Ascending aorta (tissue), 2 donors: ENCODE measurements around the gene CUL2. TPM values are rescaled to one million over a fixed set of nuclear protein-coding genes. Genes with fewer than 3 reads are reported as not detected.

ENCODE experiments used
- DNase-seq, 2 donors: peaks; one replicate each; pipeline ENCODE4 v3.0.0-alpha.2; 2019; ENCODE audit warnings: low spot score in 2 of 2
- H3K27ac ChIP-seq, 2 donors: fragments of 200-600 bp; sonication (generic); one replicate each; pipeline ENCODE4 v1.5.1; 2016 to 2017; ENCODE audit warnings: mild to moderate bottlenecking in 1 of 2
- H3K27me3 ChIP-seq: fragments of 200-600 bp; sonication (generic); one replicate; pipeline ENCODE4 v1.5.1; 2017
- H3K36me3 ChIP-seq, 2 donors: fragments of 200-600 bp; sonication (generic); one replicate each; pipeline ENCODE4 v1.5.1; 2016
- H3K4me1 ChIP-seq, 2 donors: fragments of 200-600 bp; sonication (generic); one replicate each; pipeline ENCODE4 v1.5.1; 2016 to 2017; ENCODE audit warnings: mild to moderate bottlenecking in 1 of 2
- H3K4me3 ChIP-seq, 2 donors: fragments of 200-600 bp; sonication (generic); one replicate each; pipeline ENCODE4 v1.5.1; 2016 to 2017; ENCODE audit warnings: mild to moderate bottlenecking in 1 of 2
- H3K9me3 ChIP-seq, 2 donors: fragments of 200-600 bp; sonication (generic); one replicate each; pipeline ENCODE4 v1.5.1; 2016
- intact Hi-C: fragments of 100-400 bp; cut with DNase I; formaldehyde crosslinking; loops from one replicate; pipeline ENCODE4 v1.15.1; 2023
- total RNA-seq: library from RNA; depleted of rRNA; stranded (reverse); fragments of >200 nt; gene quantifications from one replicate; pipeline ENCODE4 v1.1.0, GENCODE V29; 2016
- TF ChIP-seq, protein P1 (sequence below), 3 experiments: fragments of 200-600 bp in 2 of 3; fragments of 450-650 bp in 1 of 3; sonication (generic) in 2 of 3; IDR thresholded peaks; one replicate each; pipeline ENCODE4 v1.5.1; 2016 to 2019; ENCODE audit warnings: antibody characterized with exemption in 3 of 3, mild to moderate bottlenecking in 1 of 3, moderate library complexity in 1 of 3

CUL2 gene
- total RNA-seq, 1 donor from 2014 or later, result 9.7 TPM

- Histone ChIP-seq H3K27ac (no peak overlapping the region), H3K36me3 (peaks cover 15 to 50% of the 10 kb centered on the region in 2 donors), H3K9me3 (no peaks in the 10 kb centered on the region), H3K4me1 (no peaks in the 10 kb centered on the region), H3K4me3 (no peak overlapping the region), H3K27me3 (no peaks in the 10 kb centered on the region)
- intact Hi-C loops, result no loop called here
- TF ChIP-seq, protein P1, sequence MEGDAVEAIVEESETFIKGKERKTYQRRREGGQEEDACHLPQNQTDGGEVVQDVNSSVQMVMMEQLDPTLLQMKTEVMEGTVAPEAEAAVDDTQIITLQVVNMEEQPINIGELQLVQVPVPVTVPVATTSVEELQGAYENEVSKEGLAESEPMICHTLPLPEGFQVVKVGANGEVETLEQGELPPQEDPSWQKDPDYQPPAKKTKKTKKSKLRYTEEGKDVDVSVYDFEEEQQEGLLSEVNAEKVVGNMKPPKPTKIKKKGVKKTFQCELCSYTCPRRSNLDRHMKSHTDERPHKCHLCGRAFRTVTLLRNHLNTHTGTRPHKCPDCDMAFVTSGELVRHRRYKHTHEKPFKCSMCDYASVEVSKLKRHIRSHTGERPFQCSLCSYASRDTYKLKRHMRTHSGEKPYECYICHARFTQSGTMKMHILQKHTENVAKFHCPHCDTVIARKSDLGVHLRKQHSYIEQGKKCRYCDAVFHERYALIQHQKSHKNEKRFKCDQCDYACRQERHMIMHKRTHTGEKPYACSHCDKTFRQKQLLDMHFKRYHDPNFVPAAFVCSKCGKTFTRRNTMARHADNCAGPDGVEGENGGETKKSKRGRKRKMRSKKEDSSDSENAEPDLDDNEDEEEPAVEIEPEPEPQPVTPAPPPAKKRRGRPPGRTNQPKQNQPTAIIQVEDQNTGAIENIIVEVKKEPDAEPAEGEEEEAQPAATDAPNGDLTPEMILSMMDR (IDR thresholded peaks at IDR 0.05), result no peak
- DNase-seq, result no peak
Observed at GRCh38 chr10:35043796-35044344, 46.3 kb downstream of the CUL2 start.

DNA sequence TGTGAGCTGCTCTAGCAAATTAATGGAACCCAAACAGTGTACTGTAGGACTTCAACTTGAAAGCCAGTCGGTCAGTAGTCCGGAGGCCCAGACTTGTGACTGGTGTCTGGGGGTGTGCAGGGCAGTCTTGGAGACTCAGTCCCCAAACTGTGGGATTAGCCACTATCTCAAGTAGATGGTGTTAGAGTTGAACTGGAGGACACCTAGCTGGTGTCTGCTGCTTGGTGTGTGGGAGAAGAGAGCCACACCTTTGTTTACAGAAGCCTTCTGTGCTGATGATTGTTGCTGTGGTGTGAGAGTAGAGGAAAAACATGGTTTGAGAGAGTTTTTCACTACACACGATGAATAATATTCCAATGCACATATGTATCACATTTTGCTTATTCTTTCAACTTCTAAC lies 47.4 kb downstream of the CUL2 start:
- no peak overlapping the region for H3K4me3 ChIP-seq
- H3K36me3 ChIP-seq, result peaks cover 18 to 48% of the 10 kb centered on the region in 2 donors
- intact Hi-C loops, result no loop called here
- no peaks in the 10 kb centered on the region for H3K4me1 ChIP-seq
- TF ChIP-seq, protein P1 (IDR thresholded peaks at IDR 0.05), result no peak
- no peaks in the 10 kb centered on the region for H3K27me3 ChIP-seq
- no peak overlapping the region for H3K27ac ChIP-seq
- no peaks in the 10 kb centered on the region for H3K9me3 ChIP-seq
- no peak for DNase-seq

DNA sequence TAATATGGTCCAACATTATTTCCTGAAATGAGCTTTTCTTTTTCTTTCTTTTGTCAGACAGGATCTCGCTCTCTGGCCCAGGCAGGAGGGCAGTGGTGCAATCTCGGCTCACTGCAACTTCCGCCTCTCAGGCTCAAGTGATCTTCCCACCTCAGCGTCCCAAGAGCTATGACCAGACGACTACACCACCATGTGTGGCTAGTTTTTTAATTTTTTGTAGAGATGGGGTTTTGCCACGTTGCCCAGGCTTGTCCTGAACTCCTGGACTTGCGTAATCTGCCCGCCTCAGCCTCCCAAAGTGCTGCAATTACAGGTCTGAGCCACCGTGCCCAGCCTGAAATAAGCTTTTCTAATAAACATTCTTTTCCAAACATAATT lies 48.6 kb downstream of the CUL2 start:
- Histone ChIP-seq H3K4me3 (no peak overlapping the region), H3K9me3 (no peaks in the 10 kb centered on the region), H3K27me3 (no peaks in the 10 kb centered on the region), H3K36me3 (peaks cover 30 to 51% of the 10 kb centered on the region in 2 donors), H3K4me1 (no peaks in the 10 kb centered on the region), H3K27ac (no peak overlapping the region)
- intact Hi-C loops, result no loop called here
- TF ChIP-seq, protein P1 (IDR thresholded peaks at IDR 0.05), result no peak
- no peak for DNase-seq

GRCh38 chr10:35040760-35041501 lies 49.2 kb downstream of the CUL2 start:
- Histone ChIP-seq H3K4me1 (no peaks in the 10 kb centered on the region), H3K27me3 (no peaks in the 10 kb centered on the region), H3K27ac (no peak overlapping the region), H3K36me3 (peaks cover 33 to 53% of the 10 kb centered on the region in 2 donors), H3K4me3 (no peak overlapping the region), H3K9me3 (no peaks in the 10 kb centered on the region)
- intact Hi-C loops, result no loop called here
- no peak for DNase-seq
- TF ChIP-seq, protein P1 (IDR thresholded peaks at IDR 0.05), result no peak

DNA sequence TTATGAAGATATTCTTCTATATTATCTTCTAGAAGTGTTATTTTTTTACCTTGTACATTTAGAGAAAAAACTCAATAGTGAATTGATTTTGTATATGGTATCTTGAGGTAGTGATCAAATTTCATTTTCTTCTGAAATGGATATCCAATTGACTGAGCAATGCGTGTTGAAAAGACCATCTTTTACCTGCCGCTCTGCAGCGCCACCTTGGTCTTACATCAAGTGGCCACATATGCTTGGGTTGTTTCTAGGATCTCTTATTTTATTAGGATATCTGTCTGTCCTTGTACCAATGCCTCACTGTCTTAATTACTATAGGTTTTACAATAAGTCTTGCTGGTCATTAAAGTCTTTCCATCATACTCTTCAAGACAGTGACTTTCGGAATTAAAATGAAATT lies 53.0 kb downstream of the CUL2 start:
- Histone ChIP-seq H3K9me3 (no peaks in the 10 kb centered on the region), H3K36me3 (peaks cover 40 to 56% of the 10 kb centered on the region in 2 donors), H3K27me3 (no peaks in the 10 kb centered on the region), H3K4me1 (no peaks in the 10 kb centered on the region), H3K4me3 (no peak overlapping the region), H3K27ac (no peak overlapping the region)
- no peak for DNase-seq
- intact Hi-C loops, result no loop called here
- TF ChIP-seq, protein P1 (IDR thresholded peaks at IDR 0.05), result no peak
